Measurements from ENCODE around the gene TEKT2. TPM values are rescaled to one million over a fixed set of nuclear protein-coding genes. Genes with fewer than 3 reads are reported as not detected.

Gene TEKT2
- total and polyA plus RNA-seq, 2 of the 8 experiments (the other 6 are each of a cell fraction or from before 2014, with no cell fraction given), result 1.6 to 1.7 TPM

DNA sequence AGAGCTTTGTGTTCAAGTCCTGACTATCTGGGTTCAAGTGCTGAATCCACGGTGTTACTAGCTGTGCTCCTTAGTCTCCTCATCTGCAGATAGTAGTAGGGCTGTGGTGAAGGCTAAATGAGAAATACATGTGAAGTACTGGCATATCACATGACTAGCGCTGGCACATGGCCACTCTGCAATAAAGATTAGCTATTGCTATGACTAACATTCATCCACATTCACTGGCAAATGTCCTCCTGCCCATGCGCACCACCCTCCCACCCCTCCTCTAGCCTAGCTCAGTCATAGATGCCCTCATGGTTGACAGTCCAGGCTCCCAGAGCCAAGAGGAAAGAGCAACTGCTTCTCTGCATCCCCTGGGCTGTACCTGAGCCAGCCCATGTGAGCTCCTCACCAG lies 49.6 kb downstream of the TEKT2 start:
- 88% methylated on average over 3 of the region's 3 CpGs; no CpG with 5 or more reads in 1 of the 2 experiments for WGBS, 2 experiments (ENCODE audit: extremely low coverage in 1 of 2, insufficient coverage in 1 of 2, insufficient read length in 1 of 2, insufficient replicate concordance in 2 of 2, low coverage in 1 of 2, low lambda C conversion rate in 2 of 2, missing lambda C conversion rate in 1 of 2)
- no peaks in the 10 kb centered on the region for H3K23me2 ChIP-seq (ENCODE audit: low read depth, low read length)
- H2BK12ac ChIP-seq (ENCODE audit: low read depth, low read length), result no peak overlapping the region
- no peak overlapping the region for H4K5ac ChIP-seq (ENCODE audit: insufficient read length, low read depth, low read length)
- H3K9me3 ChIP-seq (ENCODE audit: insufficient read depth in 2 of 2, low read depth in 1 of 2, low read length in 1 of 2), result no peaks in the 10 kb centered on the region
- no peak overlapping the region for H4K91ac ChIP-seq (replicated peaks; ENCODE audit: insufficient read length, low read length)
- H3K27ac ChIP-seq (ENCODE audit: low read depth, low read length), result no peak overlapping the region
- H2AK5ac ChIP-seq (ENCODE audit: low read depth, low read length), result peak overlapping the region; percentile 77
- no peak overlapping the region for H3K14ac ChIP-seq (ENCODE audit: insufficient read length)
- H3K4me3 ChIP-seq (ENCODE audit: extremely low read depth in 1 of 4, insufficient read depth in 2 of 4, low read depth in 3 of 4, low read length in 4 of 4), result no peak overlapping the region
- CTCF ChIA-PET (ENCODE audit: partially characterized antibody), result interaction anchor here (0.7 to 20.9 kb wide), 17 partner anchors 9 to 454 kb away, joined by 3 to 738 read pairs (median 4); partner anchors contain the start of genes ADPRS, SH3D21 and TRAPPC3
- DNase-seq (ENCODE audit: low read depth in 1 of 2, low spot score in 2 of 2), result no peak
- no peaks in the 10 kb centered on the region for H3K79me1 ChIP-seq (ENCODE audit: low read depth, low read length)
- peaks cover 0 to 2% of the 10 kb centered on the region in 2 experiments for H4K20me1 ChIP-seq (replicated peaks in 1 of 2; ENCODE audit: control insufficient read depth in 1 of 2, insufficient read depth in 2 of 2, low read length in 2 of 2)
- H3K18ac ChIP-seq (ENCODE audit: extremely low read depth, low read length), result peak overlapping the region; percentile 71; the same call in 1 of the 2 replicates
- no peak overlapping the region for H3K23ac ChIP-seq (ENCODE audit: insufficient read length)
- H3K79me2 ChIP-seq (ENCODE audit: control insufficient read depth in 1 of 2, insufficient read depth in 2 of 2, low read length in 2 of 2), result no peaks in the 10 kb centered on the region
- H3K27me3 ChIP-seq (replicated peaks in 1 of 4; ENCODE audit: control insufficient read depth in 3 of 4, extremely low read depth in 1 of 4, insufficient read depth in 3 of 4, low read length in 3 of 4), result no peaks in the 10 kb centered on the region
- H3K9ac ChIP-seq (replicated peaks in 1 of 4; ENCODE audit: extremely low read depth in 1 of 4, low read depth in 3 of 4, low read length in 3 of 4), result no peak overlapping the region
- no peak overlapping the region for H4K8ac ChIP-seq (ENCODE audit: extremely low read depth, insufficient read depth, low read length)
- POLR2A ChIA-PET (ENCODE audit: partially characterized antibody), result interaction anchor here (1.1 to 9.3 kb wide), 2 partner anchors 34 to 46 kb away, joined by 3 to 61 read pairs; no protein-coding TSS in a partner anchor
- no peak overlapping the region for H3K56ac ChIP-seq (replicated peaks; ENCODE audit: insufficient read length, low read depth, low read length)
- no peak overlapping the region for H2BK20ac ChIP-seq (ENCODE audit: low read length)
- H3K36me3 ChIP-seq (ENCODE audit: control insufficient read depth in 2 of 4, insufficient read depth in 4 of 4, low read length in 3 of 4), result peaks cover 0 to 3% (median 0%) of the 10 kb centered on the region in 4 experiments; a peak in 4 of 8 replicates
- peak overlapping the region; percentile 57 for H2AFZ ChIP-seq (ENCODE audit: low read length)
- no peak overlapping the region for H2BK15ac ChIP-seq (ENCODE audit: low read length)
- peaks cover 0 to 2% (median 0%) of the 10 kb centered on the region in 4 experiments; a peak in 2 of 7 replicates for H3K4me1 ChIP-seq (replicated peaks in 1 of 4; ENCODE audit: control insufficient read depth in 3 of 4, insufficient read depth in 4 of 4, low read length in 3 of 4)
- no peak overlapping the region for H3K4me2 ChIP-seq (ENCODE audit: insufficient read depth in 1 of 2, low read depth in 2 of 2, low read length in 2 of 2)
- H2BK5ac ChIP-seq (ENCODE audit: low read depth, low read length), result peak overlapping the region; percentile 5; the same call in 1 of the 2 replicates
- H3K4ac ChIP-seq (replicated peaks; ENCODE audit: insufficient read length, low read depth, low read length), result peak overlapping the region; percentile 57
- FAIRE-seq, result no peak
- no peak overlapping the region for H2BK120ac ChIP-seq (replicated peaks; ENCODE audit: low read depth, low read length)
- TF ChIP-seq RAD21 (IDR thresholded peaks at IDR 0.05 in 1 of 2, conservative IDR thresholded peaks at IDR 0.05 in 1 of 2; ENCODE audit: low read depth in 2 of 2, low read length in 2 of 2) (no peak), HDAC2 (IDR thresholded peaks at IDR 0.05; ENCODE audit: borderline replicate concordance in 1 of 2, low read depth in 2 of 2, low read length in 2 of 2) (no peak), CEBPB (IDR thresholded peaks at IDR 0.05; ENCODE audit: low read depth, low read length) (no peak), YY1 (IDR thresholded peaks at IDR 0.05; ENCODE audit: low read depth, low read length) (no peak), JUND (IDR thresholded peaks at IDR 0.05; ENCODE audit: low read length) (no peak), ZNF274 (IDR thresholded peaks at IDR 0.05; ENCODE audit: borderline replicate concordance, extremely low read depth, low read length) (no peak), BACH1 (IDR thresholded peaks at IDR 0.05; ENCODE audit: low read length) (no peak), SIN3A (conservative IDR thresholded peaks at IDR 0.05 in 1 of 2, IDR thresholded peaks at IDR 0.05 in 1 of 2; ENCODE audit: low read depth in 1 of 2, low read length in 2 of 2) (no peak), ATF2 (IDR thresholded peaks at IDR 0.05; ENCODE audit: low read length) (no peak), EZH2 (IDR thresholded peaks at IDR 0.05; ENCODE audit: low read depth, low read length, severe bottlenecking) (no peak), RFX5 (IDR thresholded peaks at IDR 0.05; ENCODE audit: borderline replicate concordance, low read depth, low read length) (no peak)
